22Rv1 (cell line): Measurements from ENCODE around the gene LARP4B.

Experiments used
- ZFX ChIP-seq: fragments of 450-650 bp; IDR thresholded peaks from 2 replicates; pipeline ENCODE4 v1.6.1; 2017; ENCODE audit warnings: antibody characterized with exemption, borderline replicate concordance
- TF ChIP-seq, protein P1 (sequence below): fragments of 450-650 bp; IDR thresholded peaks from 2 replicates; pipeline ENCODE4 v1.5.1; 2017; ENCODE audit warnings: mild to moderate bottlenecking

DNA sequence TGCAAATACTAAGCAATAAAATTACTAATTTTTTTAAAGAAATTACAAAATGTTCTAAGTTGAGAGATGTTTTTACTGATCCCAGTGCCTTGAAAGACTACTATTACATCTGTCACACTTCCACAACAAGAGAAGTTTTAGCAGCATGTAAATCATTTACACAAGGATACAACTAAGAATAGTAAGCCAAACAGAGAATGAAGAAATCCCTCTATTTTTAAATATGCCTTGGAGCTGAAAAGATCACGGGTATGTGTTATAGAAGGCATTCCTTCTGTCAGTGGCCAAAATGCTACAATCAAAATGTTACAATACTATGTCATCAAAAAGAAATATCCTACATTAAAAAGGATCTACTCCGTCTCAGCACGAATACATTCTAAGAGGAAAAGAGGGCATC is 52.6 kb downstream of the LARP4B start:
- TF ChIP-seq, protein P1, sequence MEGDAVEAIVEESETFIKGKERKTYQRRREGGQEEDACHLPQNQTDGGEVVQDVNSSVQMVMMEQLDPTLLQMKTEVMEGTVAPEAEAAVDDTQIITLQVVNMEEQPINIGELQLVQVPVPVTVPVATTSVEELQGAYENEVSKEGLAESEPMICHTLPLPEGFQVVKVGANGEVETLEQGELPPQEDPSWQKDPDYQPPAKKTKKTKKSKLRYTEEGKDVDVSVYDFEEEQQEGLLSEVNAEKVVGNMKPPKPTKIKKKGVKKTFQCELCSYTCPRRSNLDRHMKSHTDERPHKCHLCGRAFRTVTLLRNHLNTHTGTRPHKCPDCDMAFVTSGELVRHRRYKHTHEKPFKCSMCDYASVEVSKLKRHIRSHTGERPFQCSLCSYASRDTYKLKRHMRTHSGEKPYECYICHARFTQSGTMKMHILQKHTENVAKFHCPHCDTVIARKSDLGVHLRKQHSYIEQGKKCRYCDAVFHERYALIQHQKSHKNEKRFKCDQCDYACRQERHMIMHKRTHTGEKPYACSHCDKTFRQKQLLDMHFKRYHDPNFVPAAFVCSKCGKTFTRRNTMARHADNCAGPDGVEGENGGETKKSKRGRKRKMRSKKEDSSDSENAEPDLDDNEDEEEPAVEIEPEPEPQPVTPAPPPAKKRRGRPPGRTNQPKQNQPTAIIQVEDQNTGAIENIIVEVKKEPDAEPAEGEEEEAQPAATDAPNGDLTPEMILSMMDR = no peak
- TF ChIP-seq ZFX = no peak
